HG03571 (cell line): ENCODE measurements around the gene TIGIT.
A peak's percentile ranks its signal among the peaks of the same experiment; 100 is the strongest.
"Not testable (repeated sequence)": the region's sequence is repeated elsewhere in the genome, so short reads cannot be mapped to it uniquely, and the experiment has no call there.

Experiments used
- ATAC-seq: cut with Tn5 transposase; IDR thresholded peaks from one replicate; pipeline ENCODE4 v1.9.1; 2021; ENCODE audit not compliant: unreplicated experiment

The TIGIT gene

DNA sequence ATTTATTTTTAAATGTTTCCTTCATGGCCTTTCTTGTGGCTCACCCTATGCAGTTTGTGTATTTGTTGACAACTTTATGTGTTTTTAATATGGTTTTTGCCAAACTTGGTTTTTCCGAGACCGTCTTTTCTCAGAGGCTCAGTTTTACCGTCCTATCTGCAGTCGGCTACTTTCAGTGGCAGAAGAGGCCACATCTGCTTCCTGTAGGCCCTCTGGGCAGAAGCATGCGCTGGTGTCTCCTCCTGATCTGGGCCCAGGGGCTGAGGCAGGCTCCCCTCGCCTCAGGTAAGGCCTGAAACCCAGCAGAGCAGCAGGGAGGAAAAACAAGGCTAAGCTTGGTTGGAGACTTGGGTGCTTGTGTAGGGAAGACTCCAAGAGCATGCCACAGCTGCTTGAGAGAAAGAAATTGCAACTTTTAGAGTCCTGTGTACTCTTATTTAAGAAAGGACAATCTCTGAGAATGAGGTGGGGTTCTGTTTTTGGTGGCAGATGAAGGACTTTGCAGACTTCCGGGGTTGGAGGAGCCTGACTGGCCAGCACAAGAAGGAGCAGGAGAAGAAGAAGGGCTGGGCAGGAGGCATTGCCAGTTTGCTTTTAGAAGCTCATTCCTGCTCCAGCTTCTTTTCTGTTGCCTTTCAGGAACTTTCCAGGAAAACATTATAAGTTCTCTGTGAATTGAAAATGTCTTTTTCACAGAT lies at the start of gene TIGIT:
Gene TIGIT (plus strand): TSS at position 191 of the 698 bp plus-strand sequence. CDS start 34 bp downstream, at position 225.
- ATAC-seq, result no peak

DNA sequence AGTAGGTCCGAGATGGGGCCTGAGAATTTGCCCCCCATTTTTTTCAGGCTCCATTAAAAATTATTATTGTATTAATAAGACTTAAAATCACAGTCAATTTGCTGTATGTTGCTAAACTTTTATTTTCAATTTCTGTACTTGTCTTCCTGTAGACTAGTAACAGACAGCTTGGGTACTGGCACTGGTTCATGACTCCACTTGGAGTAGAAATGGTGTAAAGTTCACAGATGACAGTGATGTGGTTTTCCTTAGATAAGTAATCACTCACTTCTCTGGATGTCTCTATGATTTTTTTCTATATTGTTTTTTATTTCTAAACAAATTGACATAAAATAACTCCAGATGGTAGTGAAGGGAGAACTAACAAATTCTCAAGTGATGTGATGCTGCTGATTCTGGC lies 40.9 kb upstream of the TIGIT start:
- ATAC-seq, result no peak

DNA sequence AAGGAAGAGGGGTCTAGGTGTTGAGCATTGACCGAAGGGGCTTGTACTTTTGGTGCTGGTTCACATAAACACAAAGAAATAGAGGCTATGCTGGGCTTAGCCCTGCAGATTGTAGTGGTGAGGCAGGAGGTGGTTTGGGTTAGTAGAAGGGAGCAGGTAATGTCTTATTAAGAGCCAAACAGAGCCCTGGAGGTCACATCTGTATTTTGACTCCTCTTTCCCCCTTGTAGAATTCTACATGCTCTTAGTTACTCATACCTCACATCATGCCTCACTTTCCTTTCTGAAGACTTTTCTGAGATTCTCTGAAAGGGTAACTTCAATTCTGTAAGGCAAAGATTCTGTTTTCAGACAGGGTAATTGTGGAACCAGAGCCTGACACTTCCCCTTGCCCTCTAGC lies 40.3 kb upstream of the TIGIT start:
- no peak for ATAC-seq

DNA sequence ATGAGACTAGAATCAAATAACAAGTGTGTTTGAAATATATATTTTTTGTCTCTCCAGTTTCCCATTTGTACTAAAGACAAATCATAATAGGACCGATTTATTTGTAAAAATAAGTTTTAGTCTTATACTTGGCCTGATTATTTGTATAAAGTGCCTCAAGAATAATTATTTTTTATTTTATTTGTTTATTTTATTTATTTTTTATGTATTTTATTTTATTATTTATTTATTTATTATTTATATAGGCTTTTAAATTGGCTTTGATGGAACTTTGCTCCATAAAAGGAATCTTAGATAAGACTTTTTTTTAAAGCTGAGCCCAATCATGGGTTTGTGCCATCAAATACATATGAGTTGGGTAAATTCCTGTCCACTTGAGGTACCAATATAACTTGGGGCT lies 34.3 kb upstream of the TIGIT start:
- no peak for ATAC-seq

DNA sequence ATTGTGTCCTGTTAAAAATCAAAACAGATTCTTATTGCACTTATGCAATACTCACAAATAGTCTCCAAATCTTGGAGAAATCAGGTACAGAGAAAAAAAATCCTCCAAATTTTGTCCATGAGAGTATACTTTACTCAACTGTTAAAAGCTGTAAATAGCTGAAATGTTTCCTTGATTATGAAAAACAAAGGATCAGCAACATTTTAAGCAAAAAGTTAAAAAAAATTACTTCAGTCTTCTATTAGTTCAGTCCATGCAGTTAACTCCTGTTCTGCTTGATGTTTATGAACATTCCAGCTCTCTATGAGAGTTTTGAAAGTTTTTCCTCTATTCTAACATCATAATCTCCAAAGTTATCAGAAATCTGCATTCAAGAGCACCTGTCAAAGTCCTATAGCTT lies 33.7 kb upstream of the TIGIT start:
- ATAC-seq, result no peak

DNA sequence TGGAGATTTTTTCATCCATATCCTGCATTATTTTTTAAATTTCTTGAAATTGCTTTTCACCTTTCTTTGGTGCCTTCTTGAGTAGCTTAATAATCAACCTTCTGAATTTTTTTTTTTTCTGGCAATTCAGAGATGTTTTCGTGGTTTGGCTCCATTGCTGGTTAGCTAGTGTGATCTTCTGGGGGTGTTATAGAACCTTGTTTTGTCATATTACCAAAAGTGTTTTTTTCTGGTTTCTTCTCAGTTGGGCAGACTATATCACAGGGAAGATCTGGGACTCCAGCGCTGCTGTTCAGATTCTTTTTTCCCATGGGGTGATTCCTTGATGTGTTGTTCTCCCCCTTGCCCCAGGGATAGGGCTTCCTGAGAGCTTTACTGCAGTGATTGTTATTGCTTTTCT lies 23.8 kb upstream of the TIGIT start:
- ATAC-seq, result no peak

DNA sequence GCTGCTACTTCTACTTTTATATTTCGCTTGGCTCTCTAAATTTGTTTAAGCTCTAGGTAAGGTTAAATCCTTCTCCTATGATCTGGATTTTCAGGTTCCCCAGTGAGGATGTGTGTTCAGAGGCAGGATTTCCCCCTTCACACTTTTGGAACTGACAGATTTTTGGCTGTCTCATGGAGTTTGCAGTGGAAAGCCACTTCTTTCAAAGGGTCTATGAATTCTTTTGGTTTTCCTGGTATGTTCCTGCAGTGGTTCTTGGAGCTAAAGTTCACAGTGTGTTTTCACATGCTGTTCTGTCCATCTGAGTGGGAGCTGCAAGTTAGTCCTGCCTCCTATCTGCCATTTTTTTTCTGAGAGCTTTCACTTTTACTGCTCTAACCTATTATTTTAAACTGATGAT lies 21.6 kb upstream of the TIGIT start:
- no peak for ATAC-seq

DNA sequence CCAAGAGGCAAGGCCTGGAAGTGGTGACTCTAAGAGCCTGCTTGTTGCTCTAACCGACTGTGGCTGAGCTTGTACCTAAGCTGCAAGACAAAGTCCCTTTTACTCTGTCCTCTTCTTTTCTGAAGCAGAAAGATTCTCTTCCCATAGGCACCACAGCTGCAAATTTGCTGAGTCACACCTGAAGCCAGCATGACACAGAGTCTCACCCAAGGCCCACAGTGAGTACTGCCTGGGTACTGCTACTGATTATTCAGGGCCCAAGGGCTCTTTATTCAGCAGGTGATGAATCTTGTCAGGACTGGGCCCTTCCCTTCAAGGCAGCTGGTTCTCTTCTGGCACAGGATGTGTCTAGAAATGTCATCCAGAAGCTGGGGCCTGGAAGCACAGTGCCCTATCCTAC lies 18.9 kb upstream of the TIGIT start:
- no peak for ATAC-seq

DNA sequence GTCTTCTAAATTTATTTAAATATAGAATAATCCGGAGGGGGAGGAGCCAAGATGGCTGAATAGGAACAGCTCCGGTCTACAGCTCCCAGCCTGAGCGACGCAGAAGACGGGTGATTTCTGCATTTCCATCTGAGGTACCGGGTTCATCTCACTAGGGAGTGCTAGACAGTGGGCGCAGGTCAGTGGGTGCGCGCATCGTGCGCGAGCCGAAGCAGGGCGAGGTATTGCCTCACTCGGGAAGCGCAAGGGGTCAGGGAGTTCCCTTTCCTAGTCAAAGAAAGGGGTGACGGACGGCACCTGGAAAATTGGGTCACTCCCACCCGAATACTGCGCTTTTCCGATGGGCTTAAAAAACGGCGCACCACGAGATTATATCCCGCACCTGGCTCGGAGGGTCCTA lies 17.0 kb upstream of the TIGIT start:
- not testable (repeated sequence) for ATAC-seq

DNA sequence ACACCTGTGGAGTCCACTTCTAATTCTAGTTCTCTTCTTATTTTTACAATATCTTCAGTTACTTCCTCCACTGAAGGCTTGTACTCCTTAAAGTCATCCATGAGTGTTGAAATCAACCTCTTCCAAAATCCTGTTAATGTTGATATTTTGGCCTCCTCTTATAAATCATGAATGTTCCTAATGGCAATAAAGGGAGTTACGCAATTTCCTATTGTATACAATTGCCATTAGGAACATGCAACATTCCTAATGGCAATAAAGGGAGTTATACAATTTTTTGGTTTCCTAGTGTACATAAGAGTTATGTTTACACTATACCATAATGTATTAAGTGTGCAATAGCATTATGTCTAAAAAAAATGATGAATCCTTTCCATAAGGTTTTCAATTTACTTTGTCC lies 9.2 kb upstream of the TIGIT start:
- no peak for ATAC-seq

DNA sequence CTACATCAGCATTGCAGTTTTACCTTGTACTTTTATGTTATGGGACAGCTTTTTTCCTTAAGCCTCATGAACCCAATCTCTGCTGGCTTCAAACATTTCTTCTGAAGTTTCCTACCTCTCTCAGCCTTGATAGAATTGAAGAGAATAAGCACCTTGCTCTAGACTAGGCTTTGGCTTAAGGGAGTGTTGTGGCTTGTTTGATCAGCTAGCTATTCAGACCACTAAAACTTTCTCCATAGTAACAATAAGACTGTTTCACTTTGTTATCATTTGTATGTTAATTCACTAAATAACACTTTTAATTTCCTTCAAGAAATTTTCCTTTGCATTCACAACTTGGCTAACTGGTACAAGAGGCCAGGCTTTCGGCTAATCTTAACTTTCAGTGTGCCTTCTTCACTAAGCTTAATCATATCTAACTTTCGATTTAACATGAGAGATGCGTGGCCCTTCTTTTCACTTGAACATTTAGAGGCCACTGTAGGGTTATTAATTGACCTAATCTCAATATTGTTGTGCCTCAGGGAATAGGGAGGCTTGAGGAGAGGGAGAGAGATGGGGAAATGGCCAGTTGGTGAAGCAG lies 8.1 kb upstream of the TIGIT start:
- no peak for ATAC-seq

DNA sequence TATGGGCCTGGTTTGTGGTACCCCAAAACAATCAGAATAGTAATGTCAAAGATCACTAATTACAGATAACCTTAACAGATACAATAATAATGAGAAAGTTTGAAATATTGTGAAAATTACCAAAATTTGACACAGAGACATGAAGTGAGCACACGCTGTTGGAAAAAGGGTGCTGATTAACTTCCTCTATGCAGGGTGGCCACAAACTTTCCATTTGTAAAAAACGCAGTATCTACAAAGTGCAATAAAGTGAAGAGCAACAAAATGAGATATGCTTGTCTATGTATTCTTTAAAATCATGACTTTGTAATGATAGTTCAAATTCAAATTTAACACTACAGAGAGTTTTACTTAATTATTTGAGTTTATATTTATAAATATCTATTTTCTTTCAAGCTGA lies 7.6 kb upstream of the TIGIT start:
- ATAC-seq, result no peak

DNA sequence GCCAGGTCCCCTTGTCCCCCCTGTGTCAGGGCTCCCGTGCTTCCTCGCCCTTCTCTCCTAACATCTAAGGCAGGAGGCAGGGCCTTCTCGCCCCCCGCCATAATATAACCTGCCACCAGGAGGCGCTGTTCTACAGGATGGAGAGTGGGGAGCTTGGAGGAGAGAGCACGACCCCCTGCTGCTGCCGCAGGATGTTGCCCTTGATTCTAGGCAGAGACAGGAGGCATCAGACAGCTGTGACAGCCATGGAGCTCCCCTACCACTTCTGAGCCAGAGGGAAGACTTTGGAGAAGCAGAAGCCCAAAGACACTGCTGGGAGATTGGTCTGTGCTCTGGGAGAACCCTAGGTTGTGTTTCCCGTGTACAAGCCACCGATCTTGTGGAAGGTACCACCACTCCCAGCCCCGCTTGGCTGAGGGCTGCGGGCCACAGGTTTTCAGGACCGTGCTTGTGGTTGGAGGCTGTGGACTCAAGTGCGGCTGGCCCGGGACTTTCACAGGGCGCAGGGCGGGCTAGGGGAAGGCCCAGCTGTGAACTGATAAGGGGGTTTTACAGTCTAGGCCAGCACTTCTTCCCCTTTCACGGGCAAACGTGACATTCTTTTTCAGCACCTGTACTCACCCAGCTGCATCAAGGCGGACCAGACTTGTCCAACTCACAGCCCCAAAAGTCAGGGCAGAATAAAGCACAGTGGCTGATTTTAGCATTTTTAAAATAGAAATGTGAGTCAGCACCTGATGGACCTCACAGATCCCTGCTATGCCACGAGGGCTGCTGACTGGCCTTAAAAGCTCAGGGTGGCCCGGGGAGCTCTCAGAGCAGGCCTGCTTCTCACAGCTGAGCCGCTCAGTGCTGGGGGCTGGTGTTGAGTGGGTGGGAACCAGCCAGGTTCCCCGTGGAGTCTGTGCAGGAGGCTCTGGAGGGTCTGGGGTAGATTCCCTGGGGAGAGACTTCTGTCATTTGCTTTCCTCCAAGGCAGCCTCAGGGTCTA lies 2.6 kb upstream of the TIGIT start:
- ATAC-seq, result peak; percentile 80

DNA sequence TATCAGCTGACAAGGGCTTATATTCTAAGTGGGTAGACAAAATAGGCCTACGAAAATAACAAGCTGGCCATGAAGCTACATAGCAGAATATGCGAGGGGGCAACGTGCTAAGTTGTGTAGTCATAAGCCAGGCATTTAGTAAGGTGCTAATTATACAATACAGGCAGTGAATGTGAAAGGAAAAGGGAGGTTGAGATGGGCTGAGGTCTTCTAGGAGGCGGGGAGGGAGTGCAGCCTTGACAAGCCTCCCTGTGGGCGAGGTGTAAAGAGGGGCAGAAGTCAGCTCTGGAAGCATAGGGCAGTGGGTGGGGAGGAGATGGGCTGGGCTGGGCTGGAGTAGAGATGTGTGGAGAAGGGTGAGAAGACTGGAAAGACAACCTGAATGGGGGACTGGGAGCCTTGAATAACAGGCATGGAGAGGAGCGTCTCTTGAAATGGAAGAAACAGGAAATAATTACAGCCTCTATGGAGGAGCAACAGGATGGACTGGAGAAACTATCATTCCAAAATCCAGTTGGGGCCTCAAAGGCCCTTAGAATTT lies 1.2 kb downstream of the TIGIT start:
- ATAC-seq, result no peak

DNA sequence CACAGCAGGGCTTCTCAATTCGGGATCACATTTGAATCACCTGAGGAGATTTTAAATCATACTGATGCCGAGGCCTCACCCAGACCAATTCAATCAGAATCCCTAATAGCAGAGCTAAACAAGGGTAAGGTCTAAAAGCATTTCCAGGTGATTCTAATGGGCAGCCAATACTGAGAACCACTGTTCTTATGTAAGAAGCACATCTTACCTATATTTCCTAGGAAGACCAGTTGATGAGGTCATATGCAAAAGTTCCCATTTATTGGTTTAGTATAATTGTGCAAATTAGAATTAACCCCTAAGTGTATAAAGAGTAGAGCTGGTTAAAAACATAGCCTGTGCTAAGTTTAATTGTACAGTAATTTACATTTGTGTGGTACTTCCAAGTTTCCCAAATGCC lies 2.1 kb downstream of the TIGIT start:
- no peak for ATAC-seq

DNA sequence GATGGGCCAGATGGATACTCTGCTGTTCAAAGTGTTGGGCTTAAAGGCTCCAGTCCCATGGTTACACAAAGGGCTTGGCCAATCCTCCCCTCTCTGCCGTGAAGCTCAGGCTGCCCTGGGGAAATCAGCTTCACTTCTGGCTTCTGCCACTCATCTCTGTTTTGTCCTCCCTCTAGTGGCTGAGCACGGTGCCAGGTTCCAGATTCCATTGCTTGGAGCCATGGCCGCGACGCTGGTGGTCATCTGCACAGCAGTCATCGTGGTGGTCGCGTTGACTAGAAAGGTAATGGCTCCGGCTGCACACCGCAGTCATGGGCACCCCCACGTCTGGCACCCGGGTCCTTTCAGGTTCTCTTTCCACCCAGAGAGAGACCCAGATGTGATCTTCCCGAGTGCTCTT lies 5.6 kb downstream of the TIGIT start:
- ATAC-seq, result no peak

DNA sequence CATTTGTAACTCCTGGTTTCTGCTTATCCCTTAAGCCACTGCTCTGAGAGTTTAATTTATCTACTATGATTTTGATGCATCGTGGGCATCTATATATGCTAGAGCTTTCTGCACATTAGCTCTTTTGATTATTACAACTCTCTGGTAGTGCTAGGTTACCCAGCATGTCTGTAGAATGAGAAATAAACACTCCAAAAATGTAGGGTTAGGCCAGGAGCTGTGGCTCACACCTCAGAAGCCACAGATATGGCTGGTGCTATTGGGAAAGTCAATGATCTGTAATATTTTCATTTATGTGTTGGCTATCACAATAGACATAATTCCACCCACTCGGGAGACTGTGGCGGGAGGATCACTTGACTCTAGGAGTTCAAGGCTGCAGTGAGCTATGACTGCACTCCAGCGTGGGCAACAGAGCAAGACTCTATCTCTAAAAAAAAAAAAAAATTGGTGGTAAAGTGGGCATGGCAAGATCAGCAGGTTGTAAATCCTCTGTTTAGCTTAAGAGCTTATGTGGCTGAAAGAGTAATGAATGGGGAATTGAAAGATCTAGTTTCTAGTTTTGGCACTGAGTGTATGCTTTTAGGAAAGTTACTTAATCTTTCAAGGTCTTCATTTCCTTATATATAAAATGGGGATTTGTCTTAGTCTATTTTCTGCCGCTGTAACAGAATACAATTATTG lies 6.3 kb downstream of the TIGIT start:
- no peak for ATAC-seq

DNA sequence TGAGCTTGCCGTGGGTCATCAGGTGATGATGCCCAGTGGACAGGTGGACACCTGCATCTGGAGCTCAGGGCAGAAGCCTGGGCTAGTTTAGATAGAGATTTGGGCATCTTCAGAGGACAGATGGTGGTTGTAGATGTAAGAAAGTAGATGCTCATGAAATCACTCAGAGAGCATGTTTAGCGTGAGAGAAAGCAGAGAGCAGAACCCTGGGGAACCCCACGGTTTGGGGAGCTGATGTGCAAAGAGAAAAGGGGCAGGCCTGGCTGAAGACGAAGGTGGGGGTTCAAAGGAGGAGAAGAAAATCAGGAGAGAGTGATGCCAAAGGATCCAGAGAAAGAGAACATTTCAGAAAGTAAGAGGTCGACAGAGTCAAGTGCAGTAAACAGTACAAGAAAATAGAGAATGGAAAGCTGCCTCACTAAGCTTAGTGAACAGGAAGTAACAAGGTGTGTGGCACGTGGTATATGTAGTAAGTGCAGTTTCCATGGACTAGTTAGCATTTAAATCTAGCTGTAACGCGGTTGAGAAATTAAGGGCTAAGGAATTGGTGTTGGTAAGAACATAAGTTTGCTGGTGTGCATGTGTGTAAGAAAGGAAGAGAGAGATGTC lies 13.5 kb downstream of the TIGIT start:
- peak; percentile 46 for ATAC-seq

DNA sequence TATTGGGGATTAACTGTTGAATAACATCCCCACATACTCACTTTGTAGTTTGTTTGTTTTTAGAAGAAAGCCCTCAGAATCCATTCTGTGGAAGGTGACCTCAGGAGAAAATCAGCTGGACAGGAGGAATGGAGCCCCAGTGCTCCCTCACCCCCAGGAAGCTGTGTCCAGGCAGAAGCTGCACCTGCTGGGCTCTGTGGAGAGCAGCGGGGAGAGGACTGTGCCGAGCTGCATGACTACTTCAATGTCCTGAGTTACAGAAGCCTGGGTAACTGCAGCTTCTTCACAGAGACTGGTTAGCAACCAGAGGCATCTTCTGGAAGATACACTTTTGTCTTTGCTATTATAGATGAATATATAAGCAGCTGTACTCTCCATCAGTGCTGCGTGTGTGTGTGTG lies 14.0 kb downstream of the TIGIT start:
- ATAC-seq, result no peak

DNA sequence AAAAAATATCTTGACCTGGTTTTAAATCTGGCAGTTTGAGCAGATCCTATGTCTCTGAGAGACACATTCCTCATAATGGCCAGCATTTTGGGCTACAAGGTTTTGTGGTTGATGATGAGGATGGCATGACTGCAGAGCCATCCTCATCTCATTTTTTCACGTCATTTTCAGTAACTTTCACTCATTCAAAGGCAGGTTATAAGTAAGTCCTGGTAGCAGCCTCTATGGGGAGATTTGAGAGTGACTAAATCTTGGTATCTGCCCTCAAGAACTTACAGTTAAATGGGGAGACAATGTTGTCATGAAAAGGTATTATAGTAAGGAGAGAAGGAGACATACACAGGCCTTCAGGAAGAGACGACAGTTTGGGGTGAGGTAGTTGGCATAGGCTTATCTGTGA lies 14.5 kb downstream of the TIGIT start:
- peak; percentile 26 for ATAC-seq

DNA sequence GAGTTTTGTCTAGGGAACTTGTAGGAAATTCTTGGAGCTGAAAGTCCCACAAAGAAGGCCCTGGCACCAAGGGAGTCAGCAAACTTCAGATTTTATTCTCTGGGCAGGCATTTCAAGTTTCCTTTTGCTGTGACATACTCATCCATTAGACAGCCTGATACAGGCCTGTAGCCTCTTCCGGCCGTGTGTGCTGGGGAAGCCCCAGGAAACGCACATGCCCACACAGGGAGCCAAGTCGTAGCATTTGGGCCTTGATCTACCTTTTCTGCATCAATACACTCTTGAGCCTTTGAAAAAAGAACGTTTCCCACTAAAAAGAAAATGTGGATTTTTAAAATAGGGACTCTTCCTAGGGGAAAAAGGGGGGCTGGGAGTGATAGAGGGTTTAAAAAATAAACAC lies 15.0 kb downstream of the TIGIT start:
- ATAC-seq, result peak; percentile 87
